Neuronal stem cell (in vitro differentiated cells): ENCODE measurements around the gene SULT1A3.

Experiments used
- DNase-seq: peaks from one replicate; pipeline ENCODE4 v3.0.0-alpha.2; 2013; ENCODE audit warnings: low spot score
- H2AFZ ChIP-seq: one replicate; pipeline ENCODE4 v1.6.1; 2013; ENCODE audit warnings: mild to moderate bottlenecking, low read length, inconsistent platforms
- H2AK5ac ChIP-seq: 2 replicates; pipeline ENCODE4 v1.6.1; 2013; ENCODE audit warnings: low read depth, mild to moderate bottlenecking, inconsistent platforms, low read length, moderate library complexity, mixed read lengths
- H2BK120ac ChIP-seq: 2 replicates; pipeline ENCODE4 v1.6.1; 2013; ENCODE audit warnings: low read depth, mild to moderate bottlenecking, inconsistent platforms, low read length, moderate library complexity, mixed read lengths
- H2BK12ac ChIP-seq: one replicate; pipeline ENCODE4 v1.6.1; 2013; ENCODE audit warnings: low read length, inconsistent platforms
- H2BK15ac ChIP-seq: 2 replicates; pipeline ENCODE4 v1.6.1; 2013; ENCODE audit warnings: mild to moderate bottlenecking, low read length, inconsistent platforms, mixed read lengths
- H2BK5ac ChIP-seq: one replicate; pipeline ENCODE4 v1.6.1; 2013; ENCODE audit warnings: inconsistent platforms, mild to moderate bottlenecking, low read length, moderate library complexity
- H3K14ac ChIP-seq: one replicate; pipeline ENCODE4 v1.6.1; 2013; ENCODE audit warnings: low read length, inconsistent platforms
- H3K18ac ChIP-seq: 2 replicates; pipeline ENCODE4 v1.6.1; 2013; ENCODE audit warnings: low read length, inconsistent platforms
- H3K23ac ChIP-seq: 2 replicates; pipeline ENCODE4 v1.6.1; 2013; ENCODE audit warnings: low read depth, mild to moderate bottlenecking, mixed read lengths, low read length, inconsistent platforms; ENCODE audit not compliant: poor library complexity
- H3K27ac ChIP-seq: replicated peaks from 3 replicates; pipeline ENCODE4 v1.5.1; 2013; ENCODE audit warnings: low read length, inconsistent platforms
- H3K27me3 ChIP-seq, 3 experiments: 2 replicates each; pipeline ENCODE4 v1.6.1; 2013; ENCODE audit warnings: low read length in 3 of 3, mild to moderate bottlenecking in 2 of 3, inconsistent platforms in 1 of 3, low read depth in 1 of 3, mixed read lengths in 1 of 3, moderate library complexity in 1 of 3; ENCODE audit not compliant: control insufficient read depth in 3 of 3, insufficient read depth in 3 of 3
- H3K36me3 ChIP-seq, 2 donors: replicated peaks in 1 of 2; 2 replicates each; pipeline ENCODE4 v1.6.1; 2013; ENCODE audit warnings: low read length in 2 of 2; ENCODE audit not compliant: control insufficient read depth in 2 of 2, insufficient read depth in 2 of 2
- H3K4ac ChIP-seq: 2 replicates; pipeline ENCODE4 v1.6.1; 2013; ENCODE audit warnings: inconsistent platforms, mild to moderate bottlenecking, low read length, moderate library complexity
- H3K4me1 ChIP-seq, 2 donors: 1 replicate in 1 of 2; 2 replicates in 1 of 2; pipeline ENCODE4 v1.6.1; 2013; ENCODE audit warnings: low read length in 2 of 2, low read depth in 1 of 2; ENCODE audit not compliant: control insufficient read depth in 2 of 2, insufficient read depth in 1 of 2
- H3K4me2 ChIP-seq: one replicate; pipeline ENCODE4 v1.6.1; 2013; ENCODE audit warnings: mild to moderate bottlenecking, low read length, inconsistent platforms; ENCODE audit not compliant: insufficient read depth, poor library complexity, severe bottlenecking
- H3K4me3 ChIP-seq, 2 donors: 2 replicates each; pipeline ENCODE4 v1.5.1; 2013; ENCODE audit warnings: low read length in 2 of 2, mild to moderate bottlenecking in 2 of 2, inconsistent platforms in 1 of 2, moderate library complexity in 1 of 2
- H3K79me1 ChIP-seq: one replicate; pipeline ENCODE4 v1.6.1; 2013; ENCODE audit warnings: low read depth, mild to moderate bottlenecking, inconsistent platforms, low read length, moderate library complexity
- H3K9ac ChIP-seq: one replicate; pipeline ENCODE4 v1.6.1; 2013; ENCODE audit warnings: mild to moderate bottlenecking, low read depth, low read length, inconsistent platforms; ENCODE audit not compliant: poor library complexity
- H3K9me3 ChIP-seq, 2 donors: replicated peaks in 1 of 2; 2 replicates each; pipeline versions ENCODE3 to v1.6.1; 2013; ENCODE audit warnings: low read length in 2 of 2, mild to moderate bottlenecking in 2 of 2, inconsistent platforms in 1 of 2, low read depth in 1 of 2, mixed read lengths in 1 of 2, moderate library complexity in 1 of 2; ENCODE audit not compliant: control insufficient read depth in 2 of 2, insufficient read depth in 1 of 2
- H4K8ac ChIP-seq: one replicate; pipeline ENCODE4 v1.6.1; 2013; ENCODE audit warnings: low read depth, mild to moderate bottlenecking, inconsistent platforms, low read length, moderate library complexity
- H4K91ac ChIP-seq: one replicate; pipeline ENCODE4 v1.6.1; 2013; ENCODE audit warnings: low read length, low read depth, mild to moderate bottlenecking, inconsistent platforms; ENCODE audit not compliant: poor library complexity
- WGBS, 2 donors: extraction: QIAGEN DNeasy Blood & Tissue Kit; methylation state at CpG; one replicate each; pipeline ENCODE4 v1.1.7; 2013; ENCODE audit warnings: missing lambda C conversion rate in 2 of 2, mixed read lengths in 1 of 2; ENCODE audit not compliant: insufficient read length in 2 of 2, insufficient replicate concordance in 1 of 2; ENCODE audit errors: extremely low coverage in 2 of 2; 5-methylcytosine and 5-hydroxymethylcytosine counted together

The SULT1A3 gene

GRCh38 chr16:30184096-30184890 lies 14.8 kb upstream of the SULT1A3 start:
- no CpG with 5 or more reads among the region's 24 CpGs for WGBS, 2 donors
- Histone ChIP-seq H3K18ac (peak overlapping the region; percentile 91), H3K23ac (no peak overlapping the region), H4K91ac (peak overlapping the region; percentile 59), H3K9ac (peak overlapping the region; percentile 86), H2BK15ac (no peak overlapping the region), H3K4me1 (peaks cover 10 to 12% of the 10 kb centered on the region in 2 donors), H3K4ac (no peak overlapping the region), H3K4me2 (peak overlapping the region; percentile 98), H3K14ac (no peak overlapping the region), H2AK5ac (peak overlapping the region; percentile 53), H3K27ac (no peak overlapping the region), H3K4me3 (peak overlapping the region; percentile 68 to 84), H2BK12ac (no peak overlapping the region), H2AFZ (peak overlapping the region; percentile 99), H3K27me3 (peaks cover 0 to 18% (median 5%) of the 10 kb centered on the region in 3 experiments), H3K36me3 (peaks cover 8 to 10% of the 10 kb centered on the region in 2 donors), H2BK5ac (no peak overlapping the region), H2BK120ac (no peak overlapping the region), H4K8ac (no peak overlapping the region), H3K9me3 (no peaks in the 10 kb centered on the region), H3K79me1 (peaks cover 3% of the 10 kb centered on the region)
- no peak for DNase-seq

GRCh38 chr16:30184891-30185682 lies 14.0 kb upstream of the SULT1A3 start:
- no CpG with 5 or more reads among the region's 13 CpGs for WGBS, 2 donors
- H4K8ac ChIP-seq = no peak overlapping the region

GRCh38 chr16:30185683-30186421 lies 13.2 kb upstream of the SULT1A3 start:
- no peak overlapping the region for H3K4me3 ChIP-seq
- DNase-seq = no peak

More at GRCh38 chr16:30184891-30185682, 14.0 kb upstream of the SULT1A3 start:
- Histone ChIP-seq H3K4me2 (no peak overlapping the region), H3K36me3 (peaks cover 8 to 10% of the 10 kb centered on the region in 2 donors), H3K18ac (no peak overlapping the region), H3K27ac (no peak overlapping the region), H2BK120ac (no peak overlapping the region), H3K79me1 (peaks cover 3% of the 10 kb centered on the region), H4K91ac (no peak overlapping the region), H2BK15ac (no peak overlapping the region), H2BK5ac (no peak overlapping the region), H2BK12ac (no peak overlapping the region), H3K27me3 (peaks cover 0 to 12% (median 5%) of the 10 kb centered on the region in 3 experiments), H2AK5ac (peak overlapping the region; percentile 79), H3K23ac (peak overlapping the region; percentile 12), H3K14ac (no peak overlapping the region), H3K4ac (no peak overlapping the region), H3K9ac (no peak overlapping the region), H2AFZ (no peak overlapping the region), H3K9me3 (no peaks in the 10 kb centered on the region), H3K4me1 (peaks cover 10 to 12% of the 10 kb centered on the region in 2 donors), H3K4me3 (no peak overlapping the region)
- DNase-seq = no peak

More at GRCh38 chr16:30185683-30186421, 13.2 kb upstream of the SULT1A3 start:
- Histone ChIP-seq H2BK15ac (no peak overlapping the region), H3K4me2 (no peak overlapping the region), H3K23ac (peak overlapping the region; percentile 12), H2BK120ac (no peak overlapping the region), H3K4me1 (peaks cover 10 to 12% of the 10 kb centered on the region in 2 donors), H2AFZ (no peak overlapping the region), H3K4ac (no peak overlapping the region), H3K9ac (no peak overlapping the region), H2AK5ac (peak overlapping the region; percentile 97), H3K27me3 (peaks cover 0 to 8% (median 5%) of the 10 kb centered on the region in 3 experiments), H2BK5ac (no peak overlapping the region), H3K27ac (no peak overlapping the region), H3K9me3 (no peaks in the 10 kb centered on the region), H4K91ac (no peak overlapping the region), H2BK12ac (no peak overlapping the region), H3K18ac (no peak overlapping the region), H3K36me3 (peaks cover 8 to 10% of the 10 kb centered on the region in 2 donors), H4K8ac (no peak overlapping the region), H3K14ac (no peak overlapping the region), H3K79me1 (peaks cover 3% of the 10 kb centered on the region)
- no CpG with 5 or more reads among the region's 15 CpGs for WGBS, 2 donors
